Activated B cell treated with CpG ODN at 0.5 μM for 24 hours (primary cell): ENCODE measurements around the gene CCN5. TPM values are rescaled to one million over a fixed set of nuclear protein-coding genes. Genes with fewer than 3 reads are reported as not detected.

ENCODE experiments used
- ATAC-seq: fragments of 200-7000 bp; cut with Tn5 transposase; one replicate; pipeline ENCODE4 v1.10.0; 2021; ENCODE audit warnings: low read depth, mild to moderate bottlenecking, moderate library complexity
- CTCF ChIA-PET: fragments of 350-600 bp; sonication (Branson Sonifier 250); formaldehyde crosslinking; loops from one replicate; lab custom pipeline; 2021; ENCODE audit warnings: antibody characterized with exemption; lab: Charles Lee
- POLR2A ChIA-PET: fragments of 350-600 bp; sonication (Branson Sonifier 250); formaldehyde crosslinking; loops from one replicate; lab custom pipeline; 2021; ENCODE audit warnings: antibody characterized with exemption; lab: Charles Lee
- DNase-seq: peaks from one replicate; pipeline ENCODE4 v3.0.0; 2022
- H3K27ac Mint-ChIP-seq: one replicate; pipeline ENCODE4 v1.8.0; 2020; ENCODE audit warnings: mixed read lengths
- H3K27me3 Mint-ChIP-seq: one replicate; pipeline ENCODE4 v1.8.0; 2021; ENCODE audit warnings: mixed read lengths
- H3K36me3 Mint-ChIP-seq: one replicate; pipeline ENCODE4 v1.8.0; 2021; ENCODE audit warnings: low read depth, mixed read lengths
- H3K4me1 Mint-ChIP-seq: one replicate; pipeline ENCODE4 v1.8.0; 2021; ENCODE audit warnings: mixed read lengths
- H3K4me3 Mint-ChIP-seq: one replicate; pipeline ENCODE4 v1.8.0; 2020; ENCODE audit warnings: mild to moderate bottlenecking, mixed read lengths
- H3K9me3 Mint-ChIP-seq: one replicate; pipeline ENCODE4 v1.8.0; 2020; ENCODE audit warnings: mixed read lengths
- CTCF ChIP-seq: fragments of 200-600 bp; IDR thresholded peaks from one replicate; pipeline ENCODE4 v1.8.0; 2022; ENCODE audit warnings: antibody characterized with exemption, mild to moderate bottlenecking
- intact Hi-C: fragments of 100-400 bp; cut with micrococcal nuclease; formaldehyde crosslinking; loops from one replicate; pipeline ENCODE4 v1.15.1; 2024
- total RNA-seq: library from RNA; stranded (reverse); gene quantifications from 2 replicates; pipeline ENCODE4 v1.2.3, GENCODE V29; 2022

Gene CCN5
- total RNA-seq, 1 donor from 2014 or later: not detected

- H3K36me3 Mint-ChIP-seq: no peaks in the 10 kb centered on the region
- ChIA-PET CTCF (no interaction called here), POLR2A (no interaction called here)
- H3K27me3 Mint-ChIP-seq: peaks cover 12% of the 10 kb centered on the region
- TF ChIP-seq CTCF: no peak
- no peaks in the 10 kb centered on the region for H3K9me3 Mint-ChIP-seq
- intact Hi-C loops: no loop called here
- DNase-seq: no peak
- H3K4me1 Mint-ChIP-seq: peaks cover 15% of the 10 kb centered on the region
- no peak overlapping the region for H3K4me3 Mint-ChIP-seq
- ATAC-seq: no peak
- no peak overlapping the region for H3K27ac Mint-ChIP-seq
These were observed 49.9 kb downstream of the CCN5 start for GRCh38 chr20:44765091-44765490.

- Mint-ChIP-seq H3K4me3 (no peak overlapping the region), H3K9me3 (no peaks in the 10 kb centered on the region), H3K4me1 (peaks cover 17% of the 10 kb centered on the region), H3K36me3 (no peaks in the 10 kb centered on the region), H3K27ac (no peak overlapping the region), H3K27me3 (peaks cover 12% of the 10 kb centered on the region)
- ATAC-seq (no peak), DNase-seq (no peak)
- intact Hi-C loops: no loop called here
- POLR2A ChIA-PET: no interaction called here
- CTCF ChIA-PET: no interaction called here
- no peak for TF ChIP-seq CTCF
These were observed 50.7 kb downstream of the CCN5 start for GRCh38 chr20:44765701-44766347.

- intact Hi-C loops: no loop called here
- ATAC-seq (no peak), DNase-seq (no peak)
- H3K27ac Mint-ChIP-seq: no peak overlapping the region
- H3K4me3 Mint-ChIP-seq: no peak overlapping the region
- H3K27me3 Mint-ChIP-seq: peaks cover 20% of the 10 kb centered on the region
- H3K4me1 Mint-ChIP-seq: peaks cover 17% of the 10 kb centered on the region
- no peaks in the 10 kb centered on the region for H3K36me3 Mint-ChIP-seq
- no peaks in the 10 kb centered on the region for H3K9me3 Mint-ChIP-seq
- no peak for TF ChIP-seq CTCF
- POLR2A ChIA-PET: no interaction called here
- CTCF ChIA-PET: no interaction called here
These were observed 53.1 kb downstream of the CCN5 start for GRCh38 chr20:44768256-44768655.

- Mint-ChIP-seq H3K27ac (no peak overlapping the region), H3K27me3 (peaks cover 20% of the 10 kb centered on the region), H3K9me3 (no peaks in the 10 kb centered on the region), H3K4me3 (no peak overlapping the region), H3K36me3 (no peaks in the 10 kb centered on the region), H3K4me1 (peaks cover 17% of the 10 kb centered on the region)
- intact Hi-C loops: no loop called here
- no peak for TF ChIP-seq CTCF
- POLR2A ChIA-PET: no interaction called here
- ATAC-seq: peak; percentile 37
- no peak for DNase-seq
- CTCF ChIA-PET: no interaction called here
These were observed 53.8 kb downstream of the CCN5 start for GRCh38 chr20:44768854-44769480.

- no peak for DNase-seq
- ATAC-seq: no peak
- Mint-ChIP-seq H3K4me3 (no peak overlapping the region), H3K4me1 (peaks cover 17% of the 10 kb centered on the region), H3K36me3 (no peaks in the 10 kb centered on the region), H3K27ac (no peak overlapping the region), H3K9me3 (no peaks in the 10 kb centered on the region), H3K27me3 (peaks cover 15% of the 10 kb centered on the region)
- CTCF ChIA-PET: no interaction called here
- intact Hi-C loops: no loop called here
- POLR2A ChIA-PET: no interaction called here
- TF ChIP-seq CTCF: no peak
These were observed 54.3 kb downstream of the CCN5 start for GRCh38 chr20:44769481-44769863.
